Measurements from ENCODE around the gene TXN. TPM values are rescaled to one million over a fixed set of nuclear protein-coding genes. Genes with fewer than 3 reads are reported as not detected.

Gene TXN
- total and polyA plus RNA-seq, 2 of the 8 experiments (the other 6 are each of a cell fraction or from before 2014, with no cell fraction given), result 297 to 419 TPM

DNA sequence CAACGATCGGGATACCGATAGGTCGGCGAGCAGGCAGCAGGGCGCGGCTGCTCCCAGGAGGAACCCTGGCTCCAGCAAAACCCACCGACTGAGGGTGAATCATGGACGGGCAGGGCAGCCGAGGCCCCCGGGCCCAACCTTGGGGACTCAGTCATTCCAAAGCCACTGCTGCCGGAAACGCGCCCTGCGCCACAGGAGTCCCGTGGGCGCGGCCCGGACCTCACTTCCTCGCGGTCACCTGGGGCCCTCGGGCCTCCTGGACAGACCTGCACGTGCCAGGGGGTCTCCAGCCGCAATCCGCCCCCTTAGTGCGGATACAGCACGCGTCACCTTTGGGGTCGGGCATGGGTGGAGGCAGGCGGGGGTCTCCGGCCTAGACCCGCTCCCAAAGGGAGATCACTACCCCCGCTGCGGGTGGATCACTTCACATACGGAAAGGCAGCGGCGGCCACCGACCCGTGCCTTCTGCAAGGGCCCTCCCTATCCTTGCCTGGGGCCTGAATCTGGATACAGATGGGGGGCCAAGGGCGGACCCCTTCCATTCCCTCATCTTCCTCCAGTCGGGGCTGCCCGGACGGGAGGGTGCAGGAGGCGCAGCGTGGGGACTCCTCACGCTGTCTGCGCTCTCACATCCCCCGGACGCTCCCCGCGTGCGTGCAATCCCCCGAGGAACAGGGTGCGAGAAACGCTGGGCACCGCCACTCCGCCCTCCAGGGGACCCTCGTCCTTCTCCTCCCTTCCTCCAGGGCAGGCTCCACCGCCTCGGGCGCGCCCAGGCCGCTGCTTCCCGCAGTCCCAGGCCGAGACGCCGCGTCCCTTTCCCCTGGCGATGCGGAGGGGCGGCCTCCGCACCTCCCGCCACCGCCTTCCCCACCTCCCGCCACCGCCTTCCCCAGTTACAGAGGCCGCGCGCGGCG is 586 bp downstream of the TXN start (continued):
- TF ChIP-seq, protein P1, sequence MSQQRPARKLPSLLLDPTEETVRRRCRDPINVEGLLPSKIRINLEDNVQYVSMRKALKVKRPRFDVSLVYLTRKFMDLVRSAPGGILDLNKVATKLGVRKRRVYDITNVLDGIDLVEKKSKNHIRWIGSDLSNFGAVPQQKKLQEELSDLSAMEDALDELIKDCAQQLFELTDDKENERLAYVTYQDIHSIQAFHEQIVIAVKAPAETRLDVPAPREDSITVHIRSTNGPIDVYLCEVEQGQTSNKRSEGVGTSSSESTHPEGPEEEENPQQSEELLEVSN (IDR thresholded peaks at IDR 0.05), result peak; percentile 19; the same call in 1 of the 2 replicates

Measured in H1 (cell line).